ENCODE measurements around the gene TNFAIP8.

The TNFAIP8 gene

GRCh38 chr5:119393746-119394145, 37.9 kb downstream of the TNFAIP8 start:
- Histone ChIP-seq H3K9ac (ENCODE audit: low read length) (no peak overlapping the region), H3K36me3 (ENCODE audit: control insufficient read depth, insufficient read depth, low read length) (no peaks in the 10 kb centered on the region), H3K4me3 (ENCODE audit: low read length) (no peak overlapping the region), H3K4me1 (ENCODE audit: control insufficient read depth, insufficient read depth, low read length) (peaks cover 2% of the 10 kb centered on the region), H3K27me3 (ENCODE audit: control insufficient read depth, insufficient read depth, low read length) (no peaks in the 10 kb centered on the region), H3K9me3 (ENCODE audit: control insufficient read depth, low read length) (no peaks in the 10 kb centered on the region)

GRCh38 chr5:119395080-119395836, 39.4 kb downstream of the TNFAIP8 start:
- no peak overlapping the region for H3K4me3 ChIP-seq (ENCODE audit: low read length)
- no peak overlapping the region for H3K9ac ChIP-seq (ENCODE audit: low read length)
- H3K27me3 ChIP-seq (ENCODE audit: control insufficient read depth, insufficient read depth, low read length), result no peaks in the 10 kb centered on the region
- H3K36me3 ChIP-seq (ENCODE audit: control insufficient read depth, insufficient read depth, low read length), result no peaks in the 10 kb centered on the region
- H3K4me1 ChIP-seq (ENCODE audit: control insufficient read depth, insufficient read depth, low read length), result peaks cover 16% of the 10 kb centered on the region
- H3K9me3 ChIP-seq (ENCODE audit: control insufficient read depth, low read length), result no peaks in the 10 kb centered on the region

GRCh38 chr5:119396030-119396664, 40.3 kb downstream of the TNFAIP8 start:
- Histone ChIP-seq H3K36me3 (ENCODE audit: control insufficient read depth, insufficient read depth, low read length) (no peaks in the 10 kb centered on the region), H3K27me3 (ENCODE audit: control insufficient read depth, insufficient read depth, low read length) (no peaks in the 10 kb centered on the region), H3K9ac (ENCODE audit: low read length) (no peak overlapping the region), H3K4me3 (ENCODE audit: low read length) (no peak overlapping the region), H3K4me1 (ENCODE audit: control insufficient read depth, insufficient read depth, low read length) (peaks cover 17% of the 10 kb centered on the region), H3K9me3 (ENCODE audit: control insufficient read depth, low read length) (no peaks in the 10 kb centered on the region)

- Histone ChIP-seq H3K4me1 (ENCODE audit: control insufficient read depth, insufficient read depth, low read length) (peaks cover 17% of the 10 kb centered on the region), H3K4me3 (ENCODE audit: low read length) (no peak overlapping the region), H3K27me3 (ENCODE audit: control insufficient read depth, insufficient read depth, low read length) (no peaks in the 10 kb centered on the region), H3K9me3 (ENCODE audit: control insufficient read depth, low read length) (no peaks in the 10 kb centered on the region), H3K9ac (ENCODE audit: low read length) (no peak overlapping the region), H3K36me3 (ENCODE audit: control insufficient read depth, insufficient read depth, low read length) (no peaks in the 10 kb centered on the region)
These were observed 41.9 kb downstream of the TNFAIP8 start for GRCh38 chr5:119397518-119398380.

GRCh38 chr5:119398727-119399466, 43.1 kb downstream of the TNFAIP8 start:
- no peak overlapping the region for H3K4me3 ChIP-seq (ENCODE audit: low read length)
- H3K4me1 ChIP-seq (ENCODE audit: control insufficient read depth, insufficient read depth, low read length), result peaks cover 17% of the 10 kb centered on the region
- no peaks in the 10 kb centered on the region for H3K27me3 ChIP-seq (ENCODE audit: control insufficient read depth, insufficient read depth, low read length)
- H3K9me3 ChIP-seq (ENCODE audit: control insufficient read depth, low read length), result no peaks in the 10 kb centered on the region
- no peak overlapping the region for H3K9ac ChIP-seq (ENCODE audit: low read length)
- H3K36me3 ChIP-seq (ENCODE audit: control insufficient read depth, insufficient read depth, low read length), result no peaks in the 10 kb centered on the region

GRCh38 chr5:119400245-119400644, 44.4 kb downstream of the TNFAIP8 start:
- H3K9me3 ChIP-seq (ENCODE audit: control insufficient read depth, low read length), result no peaks in the 10 kb centered on the region

GRCh38 chr5:119402081-119402480, 46.3 kb downstream of the TNFAIP8 start:
- Histone ChIP-seq H3K36me3 (ENCODE audit: control insufficient read depth, insufficient read depth, low read length) (no peaks in the 10 kb centered on the region), H3K4me3 (ENCODE audit: low read length) (no peak overlapping the region), H3K4me1 (ENCODE audit: control insufficient read depth, insufficient read depth, low read length) (peaks cover 17% of the 10 kb centered on the region), H3K27me3 (ENCODE audit: control insufficient read depth, insufficient read depth, low read length) (no peaks in the 10 kb centered on the region), H3K9me3 (ENCODE audit: control insufficient read depth, low read length) (no peaks in the 10 kb centered on the region), H3K9ac (ENCODE audit: low read length) (no peak overlapping the region)

More at GRCh38 chr5:119400245-119400644, 44.4 kb downstream of the TNFAIP8 start:
- H3K27me3 ChIP-seq (ENCODE audit: control insufficient read depth, insufficient read depth, low read length), result no peaks in the 10 kb centered on the region
- H3K4me1 ChIP-seq (ENCODE audit: control insufficient read depth, insufficient read depth, low read length), result peaks cover 17% of the 10 kb centered on the region
- no peak overlapping the region for H3K9ac ChIP-seq (ENCODE audit: low read length)
- no peak overlapping the region for H3K4me3 ChIP-seq (ENCODE audit: low read length)
- H3K36me3 ChIP-seq (ENCODE audit: control insufficient read depth, insufficient read depth, low read length), result no peaks in the 10 kb centered on the region

- no peak overlapping the region for H3K4me3 ChIP-seq (ENCODE audit: low read length)
- no peaks in the 10 kb centered on the region for H3K27me3 ChIP-seq (ENCODE audit: control insufficient read depth, insufficient read depth, low read length)
- no peaks in the 10 kb centered on the region for H3K9me3 ChIP-seq (ENCODE audit: control insufficient read depth, low read length)
- no peaks in the 10 kb centered on the region for H3K36me3 ChIP-seq (ENCODE audit: control insufficient read depth, insufficient read depth, low read length)
- H3K4me1 ChIP-seq (ENCODE audit: control insufficient read depth, insufficient read depth, low read length), result peaks cover 17% of the 10 kb centered on the region
- no peak overlapping the region for H3K9ac ChIP-seq (ENCODE audit: low read length)
These were observed 46.7 kb downstream of the TNFAIP8 start for GRCh38 chr5:119402555-119402954.

GRCh38 chr5:119404033-119404432, 48.2 kb downstream of the TNFAIP8 start:
- Histone ChIP-seq H3K9me3 (ENCODE audit: control insufficient read depth, low read length) (no peaks in the 10 kb centered on the region), H3K9ac (ENCODE audit: low read length) (no peak overlapping the region), H3K36me3 (ENCODE audit: control insufficient read depth, insufficient read depth, low read length) (no peaks in the 10 kb centered on the region), H3K27me3 (ENCODE audit: control insufficient read depth, insufficient read depth, low read length) (no peaks in the 10 kb centered on the region), H3K4me1 (ENCODE audit: control insufficient read depth, insufficient read depth, low read length) (peaks cover 11% of the 10 kb centered on the region), H3K4me3 (ENCODE audit: low read length) (no peak overlapping the region)

- Histone ChIP-seq H3K4me1 (ENCODE audit: control insufficient read depth, insufficient read depth, low read length) (peaks cover under 1% of the 10 kb centered on the region), H3K27me3 (ENCODE audit: control insufficient read depth, insufficient read depth, low read length) (no peaks in the 10 kb centered on the region), H3K4me3 (ENCODE audit: low read length) (no peak overlapping the region), H3K36me3 (ENCODE audit: control insufficient read depth, insufficient read depth, low read length) (no peaks in the 10 kb centered on the region), H3K9me3 (ENCODE audit: control insufficient read depth, low read length) (no peaks in the 10 kb centered on the region), H3K9ac (ENCODE audit: low read length) (no peak overlapping the region)
These were observed 49.6 kb downstream of the TNFAIP8 start for GRCh38 chr5:119405419-119405818.

- Histone ChIP-seq H3K4me1 (ENCODE audit: control insufficient read depth, insufficient read depth, low read length) (peaks cover 11% of the 10 kb centered on the region), H3K9me3 (ENCODE audit: control insufficient read depth, low read length) (no peaks in the 10 kb centered on the region), H3K27me3 (ENCODE audit: control insufficient read depth, insufficient read depth, low read length) (no peaks in the 10 kb centered on the region), H3K36me3 (ENCODE audit: control insufficient read depth, insufficient read depth, low read length) (no peaks in the 10 kb centered on the region), H3K4me3 (ENCODE audit: low read length) (no peak overlapping the region), H3K9ac (ENCODE audit: low read length) (no peak overlapping the region)
These were observed 50.8 kb downstream of the TNFAIP8 start for GRCh38 chr5:119406551-119407110.

Measured in mucosa of stomach (tissue), 1 donor.